PFSK-1 (cell line): Measurements from ENCODE around the gene CCK.

Experiments used
- FOXP2 ChIP-seq: optimal IDR thresholded peaks from 2 replicates; pipeline ENCODE3; 2011; ENCODE audit warnings: borderline replicate concordance, control low read depth, inconsistent platforms; ENCODE audit not compliant: insufficient read depth; ENCODE audit errors: extremely low read length, extremely low read depth
- POLR2AphosphoS5 ChIP-seq: IDR thresholded peaks from 2 replicates; pipeline ENCODE4 v1.6.1; 2012; ENCODE audit warnings: low read depth, mild to moderate bottlenecking, control low read depth, low read length, moderate library complexity
- SIN3A ChIP-seq: IDR thresholded peaks from 2 replicates; pipeline ENCODE4 v1.6.1; 2012; ENCODE audit warnings: mild to moderate bottlenecking, low read length, moderate library complexity, borderline replicate concordance; ENCODE audit not compliant: insufficient read depth
- TAF1 ChIP-seq: IDR thresholded peaks from 2 replicates; pipeline ENCODE4 v1.6.1; 2012; ENCODE audit warnings: low read length, control low read depth, borderline replicate concordance; ENCODE audit not compliant: insufficient read depth
- TF ChIP-seq, protein P1 (sequence below), 2 experiments: IDR thresholded peaks; 2 replicates each; pipeline versions ENCODE4 v1.6.1 to v1.8.0; 2011 to 2012; ENCODE audit warnings: low read depth in 2 of 2, low read length in 2 of 2, control low read depth in 1 of 2, inconsistent platforms in 1 of 2, mild to moderate bottlenecking in 1 of 2, moderate library complexity in 1 of 2; ENCODE audit not compliant: insufficient read depth in 1 of 2

DNA sequence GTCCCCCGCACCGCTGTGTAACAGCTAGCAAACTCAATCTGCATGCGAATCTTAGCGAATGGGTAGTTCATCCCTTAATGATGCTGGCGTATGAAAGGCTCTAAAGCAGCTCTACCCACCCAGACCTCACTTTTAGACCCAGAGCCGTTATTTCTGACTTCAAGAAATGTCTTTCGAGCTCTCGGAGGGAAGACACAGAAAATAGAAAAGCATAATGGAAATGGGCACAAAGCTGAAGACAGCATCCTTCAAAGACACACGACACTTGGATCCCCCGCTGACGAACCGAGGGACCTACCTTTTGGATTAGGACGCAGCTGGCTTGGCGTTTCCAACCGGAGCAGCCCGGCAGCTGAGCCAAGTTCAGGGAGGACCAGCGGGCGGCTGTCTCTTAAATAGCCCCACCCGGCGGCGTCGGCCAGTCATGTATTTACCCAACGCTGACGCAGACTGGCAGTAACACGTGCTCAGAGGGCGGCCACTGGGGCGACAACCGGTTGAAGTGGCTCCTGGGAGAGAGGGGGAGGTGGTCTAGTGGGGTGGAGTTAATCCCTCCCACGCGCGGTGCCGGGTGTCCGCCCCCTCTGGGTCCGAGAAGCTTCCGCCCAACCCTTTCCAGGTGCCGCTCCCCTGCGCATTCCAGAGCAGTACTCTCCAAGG is 1.5 kb downstream of the CCK start:
- TF ChIP-seq, protein P1, sequence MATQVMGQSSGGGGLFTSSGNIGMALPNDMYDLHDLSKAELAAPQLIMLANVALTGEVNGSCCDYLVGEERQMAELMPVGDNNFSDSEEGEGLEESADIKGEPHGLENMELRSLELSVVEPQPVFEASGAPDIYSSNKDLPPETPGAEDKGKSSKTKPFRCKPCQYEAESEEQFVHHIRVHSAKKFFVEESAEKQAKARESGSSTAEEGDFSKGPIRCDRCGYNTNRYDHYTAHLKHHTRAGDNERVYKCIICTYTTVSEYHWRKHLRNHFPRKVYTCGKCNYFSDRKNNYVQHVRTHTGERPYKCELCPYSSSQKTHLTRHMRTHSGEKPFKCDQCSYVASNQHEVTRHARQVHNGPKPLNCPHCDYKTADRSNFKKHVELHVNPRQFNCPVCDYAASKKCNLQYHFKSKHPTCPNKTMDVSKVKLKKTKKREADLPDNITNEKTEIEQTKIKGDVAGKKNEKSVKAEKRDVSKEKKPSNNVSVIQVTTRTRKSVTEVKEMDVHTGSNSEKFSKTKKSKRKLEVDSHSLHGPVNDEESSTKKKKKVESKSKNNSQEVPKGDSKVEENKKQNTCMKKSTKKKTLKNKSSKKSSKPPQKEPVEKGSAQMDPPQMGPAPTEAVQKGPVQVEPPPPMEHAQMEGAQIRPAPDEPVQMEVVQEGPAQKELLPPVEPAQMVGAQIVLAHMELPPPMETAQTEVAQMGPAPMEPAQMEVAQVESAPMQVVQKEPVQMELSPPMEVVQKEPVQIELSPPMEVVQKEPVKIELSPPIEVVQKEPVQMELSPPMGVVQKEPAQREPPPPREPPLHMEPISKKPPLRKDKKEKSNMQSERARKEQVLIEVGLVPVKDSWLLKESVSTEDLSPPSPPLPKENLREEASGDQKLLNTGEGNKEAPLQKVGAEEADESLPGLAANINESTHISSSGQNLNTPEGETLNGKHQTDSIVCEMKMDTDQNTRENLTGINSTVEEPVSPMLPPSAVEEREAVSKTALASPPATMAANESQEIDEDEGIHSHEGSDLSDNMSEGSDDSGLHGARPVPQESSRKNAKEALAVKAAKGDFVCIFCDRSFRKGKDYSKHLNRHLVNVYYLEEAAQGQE (IDR thresholded peaks at IDR 0.05; ENCODE audit: insufficient read depth in 1 of 2, low read depth in 2 of 2, low read length in 2 of 2), result no peak
- TF ChIP-seq POLR2AphosphoS5 (no peak), TAF1 (no peak), SIN3A (no peak), FOXP2 (no peak)
